NCI-H524 (cell line): ENCODE data around the gene C9orf78.

ENCODE experiments used
- DNase-seq, 2 experiments: peaks; one replicate each; lab custom pipeline; 2025; lab: John Stamatoyannopoulos, UW

C9orf78 gene

DNA sequence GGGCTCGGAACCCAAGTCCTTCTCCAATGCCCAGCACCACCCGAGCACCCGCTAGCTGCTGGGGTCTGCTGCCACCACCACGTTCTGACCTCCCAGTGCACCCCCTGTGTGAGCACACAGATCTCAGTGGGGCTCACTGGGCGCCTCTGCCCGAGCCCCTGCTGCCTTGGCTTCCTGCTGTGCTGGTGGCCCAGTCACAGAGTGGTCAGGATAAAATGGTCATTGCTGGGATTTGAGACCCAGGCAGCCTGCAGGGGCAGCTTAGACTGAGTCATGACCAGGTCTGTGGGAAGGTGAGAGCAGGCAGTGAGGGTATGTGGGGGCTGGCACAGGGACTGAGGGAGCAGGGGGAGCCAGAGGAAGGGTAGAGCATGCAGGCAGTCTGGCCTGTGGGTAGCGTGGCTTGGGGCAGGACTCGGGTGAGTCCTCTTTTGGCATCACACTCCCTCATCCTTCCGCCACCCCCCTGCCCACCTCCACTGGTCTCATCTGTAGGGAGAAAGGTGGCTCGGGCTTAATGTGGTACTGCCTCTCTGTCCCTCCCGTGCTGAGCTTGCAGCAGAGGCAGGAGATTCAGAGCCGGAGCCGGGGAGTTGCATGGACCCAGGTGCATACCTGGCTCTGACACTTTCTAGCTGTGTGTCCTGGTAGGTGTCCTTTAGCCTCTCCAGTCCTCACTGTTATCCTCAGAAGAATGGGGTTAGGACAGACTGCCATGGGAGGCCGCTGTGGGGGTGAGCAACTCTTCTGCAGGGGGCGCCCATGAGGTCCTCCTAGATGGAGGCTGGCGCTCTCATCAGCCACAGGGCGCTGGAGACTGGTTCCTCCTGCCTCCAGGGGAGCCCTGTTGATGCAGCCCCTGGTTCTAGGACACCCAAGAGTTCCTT lies 32.3 kb upstream of the C9orf78 start:
- no peak for DNase-seq

DNA sequence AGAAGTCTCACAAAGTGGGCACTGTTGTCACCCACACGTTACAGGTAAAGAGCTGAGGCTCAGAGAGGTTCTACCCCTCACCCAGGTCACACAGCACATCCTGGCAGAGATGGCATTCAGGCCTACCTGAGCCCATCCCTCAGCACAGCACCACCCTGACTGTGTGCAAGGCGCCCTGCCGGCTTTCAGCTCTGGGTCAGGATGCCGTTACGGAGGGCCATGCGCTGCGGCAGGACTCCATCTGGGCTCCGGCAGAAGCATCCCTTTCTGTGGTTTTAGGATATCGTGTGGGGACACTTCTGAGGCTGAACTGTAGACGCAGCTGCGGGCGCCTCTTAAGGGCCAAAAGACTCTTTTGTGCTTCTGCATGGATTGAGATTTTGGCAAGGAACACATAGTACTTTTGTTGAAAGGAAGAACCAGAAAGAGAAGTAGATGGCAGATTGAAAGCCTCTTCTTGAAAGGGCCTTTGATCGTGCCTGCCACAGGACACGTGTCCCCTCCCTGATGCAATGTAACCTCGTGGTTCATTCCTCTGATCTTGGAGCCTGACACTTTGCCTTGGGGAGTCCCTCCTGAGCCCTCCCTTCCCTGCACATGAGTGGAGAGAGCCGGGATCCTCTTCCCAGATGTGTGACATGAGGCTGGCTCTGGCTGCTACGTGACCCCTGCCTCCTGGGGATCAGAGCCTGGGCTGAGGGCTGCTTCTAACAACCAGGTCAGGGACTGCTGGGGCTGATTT lies 31.5 kb upstream of the C9orf78 start:
- no peak for DNase-seq

DNA sequence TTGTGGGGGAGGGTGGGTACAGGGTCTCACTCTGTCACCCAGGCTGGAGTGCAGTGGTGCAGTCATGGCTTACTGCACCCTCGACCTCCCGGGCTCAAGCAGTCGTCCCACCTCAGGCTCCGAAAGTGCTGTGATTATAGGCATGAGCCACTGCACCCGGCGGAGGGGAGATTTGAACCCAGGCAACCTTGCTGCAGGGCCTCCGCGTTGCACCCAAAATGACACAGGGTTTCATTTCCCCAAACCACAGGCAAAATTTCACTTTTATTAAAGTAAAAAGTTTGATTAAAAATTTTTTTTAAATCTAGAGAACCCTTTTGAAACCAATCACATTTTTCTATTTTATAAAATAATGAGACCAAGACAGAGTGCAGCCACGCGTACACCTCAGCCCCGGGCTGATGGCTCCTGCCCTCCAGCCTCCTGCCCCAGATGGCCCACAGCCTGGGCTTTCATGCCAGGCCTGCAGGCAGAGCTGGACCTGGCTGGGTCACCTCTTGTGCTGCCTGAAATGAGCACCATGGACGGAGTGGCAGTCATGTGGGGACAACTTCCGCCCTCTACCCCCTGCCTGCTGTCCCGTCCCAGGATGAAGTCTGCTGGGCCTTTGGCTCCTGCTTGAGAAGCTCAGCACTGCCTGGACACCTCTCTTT lies 30.7 kb upstream of the C9orf78 start:
- DNase-seq: no peak

DNA sequence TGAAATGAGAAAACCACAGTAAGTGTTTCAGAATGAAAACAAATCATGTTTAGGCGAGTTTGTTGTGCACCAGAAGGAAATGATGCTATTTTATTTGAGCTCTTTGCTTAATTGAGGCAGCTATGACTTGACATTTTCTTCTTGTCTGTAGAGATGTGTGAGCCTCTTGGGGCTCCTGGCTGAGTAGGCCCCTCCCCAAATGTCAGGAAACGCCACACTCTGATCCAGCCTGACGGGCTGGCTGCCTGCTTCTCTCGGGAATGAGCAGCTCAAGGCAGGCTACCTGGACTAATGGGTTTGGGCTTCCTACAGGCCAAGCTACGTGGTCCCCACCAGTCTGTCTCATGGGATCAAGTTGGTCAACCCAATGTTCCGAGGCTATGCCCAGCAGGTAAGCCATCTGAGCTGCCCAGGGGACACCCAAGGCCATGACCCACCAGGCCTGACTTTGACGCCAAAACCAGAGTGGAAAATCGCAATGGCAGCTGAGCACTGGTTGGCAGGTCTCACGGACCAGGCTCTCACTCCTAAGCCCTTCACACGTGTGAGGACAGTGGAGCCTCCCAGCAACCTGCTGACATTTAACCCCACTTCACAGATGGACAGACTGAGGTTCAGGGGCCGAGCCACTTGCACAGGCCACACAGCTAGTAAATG lies 30.0 kb upstream of the C9orf78 start:
- no peak for DNase-seq

DNA sequence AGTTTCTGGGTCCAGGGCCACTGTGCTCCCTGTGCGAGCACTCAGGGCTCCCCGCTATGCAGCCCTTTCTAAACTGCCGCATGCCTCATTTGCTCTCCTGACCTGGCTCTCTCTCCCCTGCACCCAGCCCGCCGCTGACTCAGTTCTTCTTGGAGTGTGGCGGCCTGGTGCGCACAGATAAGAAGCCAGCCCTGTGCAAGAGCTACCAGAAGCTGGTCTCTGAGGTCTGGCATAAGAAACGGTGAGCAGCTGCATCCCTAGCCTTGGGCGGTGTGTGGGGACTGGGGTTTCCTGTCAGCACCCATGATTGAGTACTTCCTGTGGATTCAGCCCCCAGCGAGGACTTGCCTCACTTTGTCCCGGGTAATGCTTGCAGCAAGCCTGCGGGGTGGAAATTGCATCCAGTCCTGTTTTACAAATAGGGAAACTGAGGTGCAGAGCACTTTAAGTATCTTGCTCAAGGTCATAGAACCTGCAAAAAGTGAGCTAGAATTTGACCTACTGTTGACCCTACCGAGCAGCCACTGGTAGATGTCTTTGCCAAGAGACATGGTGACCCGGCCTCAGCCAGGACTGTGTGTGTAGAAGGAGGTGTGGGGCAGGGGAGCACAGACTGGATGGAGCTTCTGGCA lies 28.1 kb upstream of the C9orf78 start:
- DNase-seq: no peak

DNA sequence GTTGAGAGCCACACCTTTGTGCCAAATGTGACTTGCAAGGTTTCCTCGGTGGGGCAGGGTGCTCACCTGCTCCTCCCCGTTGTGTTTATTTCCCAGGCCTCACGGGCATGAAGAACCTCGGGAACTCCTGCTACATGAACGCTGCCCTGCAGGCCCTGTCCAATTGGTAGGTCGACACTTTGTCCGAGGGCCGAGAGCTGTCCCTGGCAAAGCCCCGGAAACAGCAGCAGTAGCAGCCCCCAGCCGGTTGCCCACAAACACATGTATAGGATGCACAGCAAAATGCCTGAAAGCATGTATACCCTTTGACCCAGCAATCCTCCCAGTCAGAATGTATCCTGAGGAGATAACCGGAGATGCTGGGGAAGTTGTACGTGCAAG lies 26.4 kb upstream of the C9orf78 start:
- DNase-seq: no peak

DNA sequence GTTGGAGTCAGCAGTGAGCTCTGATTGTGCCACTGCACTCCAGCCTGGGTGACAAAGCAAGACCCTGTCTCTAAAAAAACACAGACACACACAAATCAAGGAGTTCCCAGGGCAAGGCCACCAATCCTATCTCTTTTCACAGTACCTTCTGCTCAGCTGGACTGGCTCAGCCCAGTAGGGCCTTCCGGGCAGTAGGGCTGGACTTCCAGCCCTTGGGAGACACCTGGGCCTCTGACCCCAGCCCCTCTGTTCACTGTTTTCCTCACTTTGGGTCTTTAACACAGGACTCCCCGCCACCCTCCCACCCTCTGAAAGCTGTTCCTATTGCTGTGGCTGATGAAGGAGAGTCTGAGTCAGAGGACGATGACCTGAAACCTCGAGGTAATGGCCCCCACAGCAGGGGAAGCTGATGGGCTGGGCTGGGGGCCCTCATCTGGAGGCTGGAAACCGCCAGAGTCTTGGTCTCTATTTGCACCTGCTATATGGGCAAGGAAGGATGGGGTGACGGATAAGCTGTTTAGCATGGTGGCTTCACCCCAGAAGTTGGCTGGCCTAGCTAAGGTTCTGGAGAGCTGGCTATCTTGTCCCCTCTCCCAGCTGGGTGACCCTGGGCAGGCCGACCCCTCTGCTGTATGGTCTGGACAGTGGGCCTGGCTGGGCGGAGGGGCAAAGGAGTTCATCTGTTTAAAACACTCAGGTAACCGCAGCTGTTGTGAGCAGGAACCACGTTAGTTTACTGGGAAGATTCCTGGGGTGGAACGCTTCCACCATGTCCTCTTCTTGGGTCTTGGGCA lies 25.8 kb upstream of the C9orf78 start:
- no peak for DNase-seq

DNA sequence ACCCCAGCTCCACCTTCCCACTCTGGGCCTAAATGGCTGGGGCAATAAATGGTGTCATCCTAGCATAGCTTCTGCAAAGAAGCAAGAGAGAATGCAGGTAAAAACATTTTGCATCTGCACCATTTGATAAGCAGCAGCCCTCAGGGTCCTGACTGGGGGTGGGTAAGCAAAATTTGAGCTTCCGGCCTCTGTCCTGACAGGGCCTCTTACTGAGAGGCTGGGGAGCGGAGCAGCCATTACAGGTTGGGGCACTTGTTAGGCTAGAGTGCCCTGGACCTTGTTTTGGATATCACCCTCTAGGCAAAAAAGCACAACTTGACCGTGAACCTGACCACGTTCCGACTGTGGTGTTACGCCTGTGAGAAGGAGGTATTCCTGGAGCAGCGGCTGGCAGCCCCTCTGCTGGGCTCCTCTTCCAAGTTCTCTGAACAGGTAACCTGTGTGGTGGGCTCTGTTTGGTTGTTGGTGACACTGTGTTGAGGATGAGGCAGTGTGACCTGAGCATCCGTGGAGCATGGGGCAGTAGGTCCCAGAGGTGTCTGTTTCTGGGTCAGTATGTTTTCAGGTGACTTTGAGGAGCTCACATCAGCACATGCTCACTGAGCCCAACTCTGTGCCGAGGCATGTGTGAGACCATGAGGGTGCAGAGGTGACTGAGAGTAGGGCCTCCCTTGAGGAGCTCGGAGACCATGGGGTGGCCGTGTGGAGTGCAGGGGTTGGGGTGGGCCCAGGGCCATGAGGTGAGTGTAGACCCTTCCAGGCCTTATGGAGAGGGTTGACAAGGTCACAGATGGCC lies 23.3 kb upstream of the C9orf78 start:
- DNase-seq: no peak

DNA sequence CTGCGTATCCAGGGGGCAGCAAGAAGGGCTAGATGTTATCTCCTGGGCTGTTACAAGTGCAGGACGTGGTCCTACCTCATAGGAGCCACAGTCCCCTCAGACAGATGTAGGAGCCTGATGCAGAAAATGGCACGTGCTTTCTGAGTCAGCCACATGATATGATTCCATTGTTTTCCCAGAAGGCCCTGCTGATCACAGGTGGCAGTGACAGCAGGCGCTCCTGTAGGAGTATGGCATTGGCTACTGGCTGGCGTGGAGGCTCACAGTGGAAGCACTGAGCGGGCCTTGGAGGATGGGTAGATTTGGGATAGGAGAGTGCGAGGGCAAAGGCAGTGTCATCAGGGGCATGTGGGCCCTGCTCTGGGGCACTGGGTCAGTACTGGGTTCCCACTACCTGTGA lies 22.1 kb upstream of the C9orf78 start:
- no peak for DNase-seq

DNA sequence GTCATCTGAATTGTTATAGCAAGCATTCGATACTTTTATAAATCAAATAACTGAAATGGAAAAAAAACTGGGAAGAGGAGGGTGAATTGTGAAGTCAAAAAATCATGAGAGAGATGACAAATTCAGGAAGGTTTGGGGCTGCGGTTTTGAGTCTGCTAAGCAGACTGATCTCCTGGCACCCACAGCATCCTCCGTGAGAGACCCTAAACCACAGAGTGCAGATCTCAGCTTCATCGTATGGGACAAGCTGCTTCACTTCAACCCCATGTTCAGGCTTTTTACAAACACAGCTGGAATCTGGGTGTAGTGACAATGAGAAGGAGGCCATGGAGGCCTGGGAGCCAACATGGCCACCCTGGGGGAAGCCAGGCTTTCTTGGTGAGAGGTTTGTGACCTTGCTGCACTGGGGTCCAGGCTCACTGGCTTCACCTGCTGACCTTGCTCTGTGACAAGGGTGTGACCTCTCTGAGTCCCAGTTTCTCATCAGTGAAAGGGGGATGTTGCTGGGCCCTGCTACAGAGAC lies 19.6 kb upstream of the C9orf78 start:
- DNase-seq: no peak

DNA sequence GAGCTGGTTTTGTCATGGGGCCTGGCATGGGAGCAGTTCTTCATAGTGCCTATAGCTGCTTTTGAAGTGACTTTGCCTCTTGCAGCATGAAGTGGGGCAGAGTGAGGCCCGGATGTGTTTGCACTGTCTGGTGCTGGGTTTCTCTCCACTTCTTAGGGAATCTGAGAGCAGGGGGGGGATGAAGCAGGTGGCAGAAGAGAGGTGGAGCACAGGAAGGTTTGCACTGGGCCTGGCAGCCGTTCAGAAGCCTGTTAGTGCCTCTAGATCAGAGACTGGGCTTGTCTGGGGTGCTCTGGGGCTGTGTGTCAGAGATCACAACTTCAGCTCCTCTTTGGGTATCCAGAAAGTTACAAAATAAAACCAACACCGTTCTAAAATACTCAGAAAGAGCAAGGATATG lies 18.5 kb upstream of the C9orf78 start:
- DNase-seq: no peak

DNA sequence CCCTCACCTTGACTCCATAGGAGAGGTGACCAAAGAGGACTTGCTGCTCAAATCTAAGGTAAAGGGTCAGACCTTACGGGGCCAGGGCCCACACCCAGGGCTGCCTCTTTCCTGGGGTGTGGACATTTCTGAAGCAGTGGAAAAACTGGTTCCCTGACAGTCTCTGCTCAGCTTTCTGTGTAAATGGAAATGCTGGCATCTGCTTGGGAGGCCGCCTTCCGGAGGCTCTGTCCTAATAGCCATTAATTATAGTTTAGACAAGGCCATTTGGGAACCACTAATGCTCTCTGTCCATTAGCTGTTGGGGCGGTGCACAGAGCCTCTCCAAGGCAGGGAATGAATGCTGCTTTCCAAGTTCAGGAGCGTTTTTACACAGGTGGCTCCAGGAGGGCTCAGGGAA lies 17.5 kb upstream of the C9orf78 start:
- DNase-seq: no peak

DNA sequence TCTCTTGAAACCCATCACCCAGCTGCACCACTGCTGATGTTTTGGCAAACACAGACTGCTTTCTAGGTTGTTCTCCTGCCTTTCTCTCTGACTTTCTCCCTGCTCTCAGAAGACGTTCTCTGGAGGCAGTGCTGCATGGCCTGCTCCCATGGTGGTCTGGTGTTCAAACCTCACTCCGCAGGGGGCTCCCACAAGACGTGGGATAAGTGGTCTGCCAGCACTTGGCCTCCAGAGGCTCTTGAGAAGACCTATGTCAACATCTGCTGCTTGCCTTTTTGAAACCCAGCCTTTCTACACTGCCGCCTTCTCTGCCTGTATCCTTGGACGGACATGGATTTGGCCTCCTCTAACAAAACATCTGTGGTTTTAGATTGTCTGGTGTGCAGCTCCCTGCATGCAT lies 16.7 kb upstream of the C9orf78 start:
- DNase-seq: no peak

DNA sequence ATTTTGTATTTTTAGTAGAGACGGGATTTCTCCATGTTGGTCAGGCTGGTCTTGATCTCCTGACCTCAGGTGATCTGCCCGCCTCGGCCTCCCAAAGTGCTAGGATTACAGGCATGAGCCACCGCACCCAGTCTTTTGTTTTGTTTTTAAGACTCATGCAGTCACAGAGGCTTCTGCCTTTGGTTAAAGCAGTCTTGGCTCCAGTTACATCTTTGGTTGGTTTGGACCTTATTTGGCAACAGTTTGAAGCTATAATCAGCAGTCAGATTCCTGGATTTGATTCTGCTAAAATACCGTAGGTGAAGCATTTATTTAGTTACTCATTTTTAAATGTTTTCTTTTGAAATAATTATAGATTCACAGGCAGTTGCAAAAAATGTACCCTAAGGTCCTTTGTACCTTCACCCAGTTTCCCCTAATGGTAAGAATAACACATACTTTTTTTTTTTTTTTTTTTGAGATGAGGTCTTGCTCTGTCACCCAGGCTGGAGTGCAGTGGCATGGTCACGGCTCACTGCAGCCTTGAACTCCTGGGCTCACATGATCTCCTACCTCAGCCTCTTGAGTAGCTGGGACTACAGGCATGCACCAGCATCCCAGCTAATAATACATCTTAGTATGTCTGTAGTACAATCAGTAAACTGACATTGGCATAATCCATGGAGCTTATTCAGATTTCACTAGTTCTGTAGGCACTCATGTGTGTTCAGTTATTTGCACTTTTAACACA lies 15.9 kb upstream of the C9orf78 start:
- DNase-seq: no peak

DNA sequence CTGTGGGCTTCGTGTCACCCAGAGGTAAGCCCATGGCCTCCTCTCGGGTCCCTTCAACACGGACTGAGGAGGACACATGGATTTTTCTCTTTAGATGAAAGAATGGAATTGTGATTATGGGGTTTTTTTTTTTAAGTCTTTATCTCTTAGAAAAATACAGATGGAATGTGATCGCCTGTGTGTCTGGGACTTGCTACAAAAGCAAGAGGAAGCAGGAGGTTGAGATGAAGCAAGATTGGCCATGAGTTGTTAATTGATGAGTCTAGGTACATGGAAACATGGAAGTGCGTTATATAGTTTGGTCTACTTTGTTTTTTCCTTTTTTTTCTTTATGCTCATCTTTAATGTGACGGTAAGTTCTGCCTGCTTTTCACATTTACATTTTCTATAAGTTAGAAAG lies 14.8 kb upstream of the C9orf78 start:
- no peak for DNase-seq

DNA sequence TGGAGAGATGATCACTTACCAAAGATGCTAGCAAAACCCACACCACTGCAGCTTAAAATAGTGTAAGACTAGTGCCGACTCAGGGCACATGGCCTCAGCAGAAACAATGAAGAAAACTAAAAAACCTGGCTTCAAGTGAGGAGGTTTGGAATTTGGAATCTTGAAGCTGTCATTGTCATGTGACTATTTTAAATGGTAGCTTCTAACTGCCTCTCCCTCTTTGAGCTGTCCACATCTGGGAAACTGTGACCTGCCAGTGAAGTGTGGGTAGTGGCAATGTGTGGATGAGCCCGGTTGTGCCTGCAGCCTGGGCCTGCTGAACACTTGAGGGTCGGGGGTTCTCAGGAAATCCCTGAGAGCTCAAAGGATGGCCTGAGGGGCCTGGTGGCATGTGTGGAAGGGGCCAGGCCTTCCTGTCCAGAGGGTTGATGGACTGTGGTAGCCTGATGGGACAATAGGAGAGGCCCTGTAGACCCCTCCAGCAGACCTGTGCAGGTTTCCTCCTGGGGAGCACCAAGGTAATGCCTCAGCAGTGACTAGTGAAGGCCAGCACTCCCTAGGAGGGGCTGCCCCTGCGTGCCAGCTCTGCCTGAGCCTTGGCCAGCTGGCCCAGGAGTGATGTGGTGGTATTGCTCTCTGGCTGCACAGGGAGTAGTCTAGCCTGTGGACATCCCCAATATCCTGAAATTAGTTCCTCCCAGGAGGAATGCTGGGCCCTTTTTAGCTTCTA lies 13.8 kb upstream of the C9orf78 start:
- no peak for DNase-seq

DNA sequence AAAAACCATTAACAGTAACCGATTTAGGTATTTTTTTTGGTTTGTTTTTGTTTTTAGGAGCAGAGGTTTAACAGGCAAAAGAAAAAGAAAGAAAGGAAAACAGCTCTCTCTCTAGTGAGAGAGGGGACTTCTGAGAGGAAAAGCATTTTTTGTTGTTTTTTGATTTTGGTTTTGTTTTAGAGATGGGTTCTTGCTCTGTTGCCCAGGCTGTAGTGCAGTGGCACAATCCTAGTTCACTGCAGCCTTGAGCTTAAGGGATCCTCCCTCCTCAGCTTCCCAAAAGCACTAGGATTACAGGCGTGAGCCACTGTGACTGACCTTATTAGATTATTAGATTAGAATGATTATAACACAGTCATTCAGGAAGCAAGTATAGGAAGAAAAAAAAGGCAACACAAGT lies 10.3 kb upstream of the C9orf78 start:
- no peak for DNase-seq

DNA sequence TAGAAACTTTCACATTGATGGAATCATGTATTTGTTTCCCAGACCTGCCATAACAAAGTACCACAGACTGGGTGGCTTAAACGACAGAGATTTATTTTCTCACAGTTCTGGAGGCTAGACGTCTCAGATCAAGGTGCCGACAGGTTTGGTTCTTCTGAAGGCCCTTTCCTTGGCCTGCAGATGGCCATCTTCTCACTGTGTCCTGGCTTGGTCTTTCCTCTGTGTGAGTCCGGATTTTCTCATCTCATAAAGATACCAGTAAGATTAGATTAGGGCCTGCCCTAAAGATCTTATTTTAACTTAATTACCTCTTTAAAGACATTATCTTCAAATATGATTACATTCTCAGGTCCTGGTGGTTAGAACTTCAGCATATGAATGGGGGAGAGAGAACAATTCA lies 6.0 kb upstream of the C9orf78 start:
- DNase-seq: no peak

DNA sequence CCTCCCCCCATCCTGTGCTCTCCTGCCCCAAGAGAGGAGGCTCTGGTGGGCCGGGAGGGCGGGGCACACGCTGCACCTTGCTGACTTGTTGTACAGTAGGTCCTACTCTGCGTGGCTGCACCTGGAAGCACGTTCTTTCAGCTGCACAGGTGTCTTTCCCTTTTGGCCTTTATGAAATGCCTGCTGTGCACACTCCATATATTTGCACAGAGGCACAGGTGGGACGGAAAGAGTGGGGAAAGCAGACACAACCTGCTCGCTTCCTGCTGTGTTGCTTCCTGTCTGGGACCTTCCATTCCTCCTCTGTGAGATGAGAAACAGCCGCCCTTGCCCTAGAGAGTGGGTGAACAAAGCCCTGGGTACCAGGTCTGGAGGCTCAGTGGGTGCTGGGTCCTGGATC lies 5.0 kb upstream of the C9orf78 start:
- DNase-seq: no peak
